Stimulated activated CD8-positive, alpha-beta memory T cell treated with anti-CD3 and anti-CD28 coated beads, Interleukin-15, amount 100 ng/mL, for 4 hours (primary cell): Measurements from ENCODE around the gene GALNT2.

Experiments used
- DNase-seq, 2 donors: peaks; one replicate each; pipeline ENCODE4 v3.0.0-alpha.2; 2020; ENCODE audit warnings: low read depth in 2 of 2

Gene GALNT2

GRCh38 chr1:230208619-230209261 is 141.7 kb downstream of the GALNT2 start:
- DNase-seq = peak; percentile 16 to 34

GRCh38 chr1:230210326-230210980 is 143.4 kb downstream of the GALNT2 start:
- no peak for DNase-seq

- no peak for DNase-seq
These were observed 143.9 kb downstream of the GALNT2 start for GRCh38 chr1:230210981-230211336.

GRCh38 chr1:230211436-230212145 is 144.6 kb downstream of the GALNT2 start:
- DNase-seq = no peak

GRCh38 chr1:230212405-230212936 is 145.4 kb downstream of the GALNT2 start:
- no peak for DNase-seq

- no peak for DNase-seq
These were observed 148.0 kb downstream of the GALNT2 start for GRCh38 chr1:230215031-230215430.

GRCh38 chr1:230215529-230215928 is 148.5 kb downstream of the GALNT2 start:
- no peak for DNase-seq

- no peak for DNase-seq
These were observed 149.9 kb downstream of the GALNT2 start for GRCh38 chr1:230216896-230217295.

- DNase-seq = no peak
These were observed 151.6 kb downstream of the GALNT2 start for GRCh38 chr1:230218667-230219066.

- DNase-seq = no peak
These were observed 152.4 kb downstream of the GALNT2 start for GRCh38 chr1:230219174-230220067.

- no peak for DNase-seq
These were observed 153.4 kb downstream of the GALNT2 start for GRCh38 chr1:230220478-230220877.

- DNase-seq = no peak
These were observed 153.9 kb downstream of the GALNT2 start for GRCh38 chr1:230220907-230221306.

- no peak for DNase-seq
These were observed 155.6 kb downstream of the GALNT2 start for GRCh38 chr1:230222678-230223077.

GRCh38 chr1:230224101-230224960 is 157.3 kb downstream of the GALNT2 start:
- no peak for DNase-seq

GRCh38 chr1:230226007-230226800 is 159.2 kb downstream of the GALNT2 start:
- DNase-seq = no peak

- DNase-seq = no peak
These were observed 159.8 kb downstream of the GALNT2 start for GRCh38 chr1:230226814-230227213.

GRCh38 chr1:230228236-230228897 is 161.3 kb downstream of the GALNT2 start:
- no peak for DNase-seq

- no peak for DNase-seq
These were observed 163.2 kb downstream of the GALNT2 start for GRCh38 chr1:230230273-230230672.
